KMS-11 (cell line): Measurements from ENCODE around the gene RBBP8NL.

Experiments used
- H2AFZ ChIP-seq: fragments of 200-600 bp; sonication (generic); 2 replicates; pipeline ENCODE4 v1.6.1; 2016; ENCODE audit warnings: antibody characterized with exemption, mixed run types, low read depth
- H3K27ac ChIP-seq: fragments of 200-600 bp; sonication (generic); 2 replicates; pipeline ENCODE4 v1.6.1; 2016; ENCODE audit warnings: mild to moderate bottlenecking, mixed run types
- H3K27me3 ChIP-seq: fragments of 200-600 bp; sonication (generic); 2 replicates; pipeline ENCODE4 v1.6.1; 2017; ENCODE audit warnings: mild to moderate bottlenecking, low read depth, mixed run types, moderate library complexity; ENCODE audit not compliant: insufficient read depth
- H3K36me3 ChIP-seq: fragments of 200-600 bp; sonication (generic); 2 replicates; pipeline ENCODE4 v1.6.1; 2017; ENCODE audit warnings: mild to moderate bottlenecking, mixed run types; ENCODE audit not compliant: insufficient read depth
- H3K4me1 ChIP-seq: fragments of 200-600 bp; sonication (generic); 2 replicates; pipeline ENCODE4 v1.6.1; 2016; ENCODE audit warnings: mild to moderate bottlenecking, low read depth, mixed run types; ENCODE audit not compliant: poor library complexity, severe bottlenecking
- H3K4me2 ChIP-seq: fragments of 200-600 bp; sonication (generic); 2 replicates; pipeline ENCODE4 v1.7.0; 2016; ENCODE audit warnings: mild to moderate bottlenecking, mixed run types
- H3K4me3 ChIP-seq: fragments of 200-600 bp; sonication (generic); IDR thresholded peaks from 2 replicates; pipeline ENCODE4 v1.6.1; 2017; ENCODE audit warnings: low read depth, low read length, mixed read lengths; ENCODE audit not compliant: insufficient read depth
- H3K79me2 ChIP-seq: fragments of 200-600 bp; sonication (generic); 2 replicates; pipeline ENCODE4 v1.6.1; 2016; ENCODE audit warnings: low read depth, mixed run types; ENCODE audit not compliant: insufficient read depth
- H3K9ac ChIP-seq: fragments of 200-600 bp; sonication (generic); 2 replicates; pipeline ENCODE4 v1.6.1; 2016; ENCODE audit warnings: mild to moderate bottlenecking, mixed run types
- H4K20me1 ChIP-seq: fragments of 200-600 bp; sonication (generic); 2 replicates; pipeline ENCODE4 v1.6.1; 2016; ENCODE audit warnings: mild to moderate bottlenecking, mixed run types; ENCODE audit not compliant: insufficient read depth
- CTCF ChIP-seq: fragments of 200-600 bp; sonication (generic); conservative IDR thresholded peaks from 2 replicates; pipeline ENCODE4 v1.6.1; 2017; ENCODE audit warnings: low read depth, mild to moderate bottlenecking, antibody characterized with exemption, low read length, moderate library complexity, mixed read lengths

Gene RBBP8NL

DNA sequence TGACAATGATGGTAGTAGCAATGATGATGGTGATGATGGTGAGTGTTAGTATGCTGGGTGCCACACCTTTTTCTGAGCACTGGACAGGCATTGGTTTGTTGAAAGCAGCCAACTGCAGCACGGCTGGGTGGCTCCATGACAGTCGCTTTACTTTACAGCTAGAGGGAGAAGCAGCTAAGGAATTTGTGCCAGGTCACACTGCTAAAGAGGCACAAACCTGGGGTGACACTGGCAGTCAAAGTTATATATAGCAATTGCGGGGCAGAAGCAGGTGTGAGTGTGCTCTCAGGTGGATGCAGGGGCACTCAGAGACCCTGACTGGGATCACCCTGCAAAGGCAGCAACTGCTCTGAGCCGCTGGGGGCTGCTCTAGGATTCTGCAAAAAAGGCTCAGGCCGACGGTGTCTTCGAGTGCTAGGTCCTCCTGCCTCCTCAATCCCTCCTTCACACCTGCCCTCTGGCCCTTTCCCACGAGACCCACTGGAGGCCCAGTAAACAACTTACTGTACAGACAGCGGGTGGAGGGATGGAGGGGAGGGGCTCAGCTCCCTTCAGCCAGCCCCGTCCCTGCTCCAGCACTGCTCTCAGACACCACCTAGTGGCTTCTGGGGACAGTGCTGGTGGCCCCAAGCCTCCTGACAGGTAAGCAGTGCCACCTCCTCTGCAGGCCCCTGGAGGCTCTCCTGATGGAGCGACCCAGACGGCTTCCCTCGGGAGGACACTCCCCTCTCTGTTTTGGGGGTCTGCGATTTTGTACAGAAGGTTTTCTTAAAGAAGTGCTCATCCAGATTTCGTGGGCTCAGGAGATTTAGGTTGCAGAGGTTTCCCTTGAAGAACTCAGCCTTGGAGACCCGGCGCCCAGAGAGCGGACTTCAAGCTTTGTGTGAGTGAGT lies 44.8 kb downstream of the RBBP8NL start:
- H3K4me1 ChIP-seq, result peaks cover 18% of the 10 kb centered on the region
- no peak overlapping the region for H3K4me3 ChIP-seq
- no peak overlapping the region for H3K4me2 ChIP-seq
- TF ChIP-seq CTCF, result peak; percentile 88
- no peak overlapping the region for H3K27ac ChIP-seq
- H4K20me1 ChIP-seq, result no peaks in the 10 kb centered on the region
- no peak overlapping the region for H2AFZ ChIP-seq
- no peaks in the 10 kb centered on the region for H3K27me3 ChIP-seq
- H3K9ac ChIP-seq, result no peak overlapping the region
- no peaks in the 10 kb centered on the region for H3K36me3 ChIP-seq
- H3K79me2 ChIP-seq, result peaks cover 26% of the 10 kb centered on the region

GRCh38 chr20:62381842-62382241 lies 45.5 kb downstream of the RBBP8NL start:
- peaks cover 18% of the 10 kb centered on the region for H3K4me1 ChIP-seq
- no peak overlapping the region for H3K4me3 ChIP-seq
- H3K79me2 ChIP-seq, result peaks cover 20% of the 10 kb centered on the region
- no peak overlapping the region for H2AFZ ChIP-seq
- H3K36me3 ChIP-seq, result no peaks in the 10 kb centered on the region
- no peak for TF ChIP-seq CTCF
- no peaks in the 10 kb centered on the region for H3K27me3 ChIP-seq
- no peak overlapping the region for H3K4me2 ChIP-seq
- no peaks in the 10 kb centered on the region for H4K20me1 ChIP-seq
- H3K9ac ChIP-seq, result no peak overlapping the region
- no peak overlapping the region for H3K27ac ChIP-seq

GRCh38 chr20:62381202-62381797 lies 46.0 kb downstream of the RBBP8NL start:
- H3K36me3 ChIP-seq, result no peaks in the 10 kb centered on the region
- no peak overlapping the region for H3K4me3 ChIP-seq
- H3K4me2 ChIP-seq, result no peak overlapping the region
- no peak overlapping the region for H3K9ac ChIP-seq
- no peaks in the 10 kb centered on the region for H3K27me3 ChIP-seq
- no peaks in the 10 kb centered on the region for H4K20me1 ChIP-seq
- TF ChIP-seq CTCF, result no peak
- peaks cover 15% of the 10 kb centered on the region for H3K79me2 ChIP-seq
- H2AFZ ChIP-seq, result no peak overlapping the region
- no peak overlapping the region for H3K27ac ChIP-seq
- H3K4me1 ChIP-seq, result peaks cover 18% of the 10 kb centered on the region

- Histone ChIP-seq H4K20me1 (no peaks in the 10 kb centered on the region), H3K27me3 (no peaks in the 10 kb centered on the region), H3K4me1 (peaks cover 11% of the 10 kb centered on the region), H3K79me2 (no peaks in the 10 kb centered on the region), H3K9ac (no peak overlapping the region), H3K4me3 (no peak overlapping the region), H3K36me3 (no peaks in the 10 kb centered on the region), H2AFZ (no peak overlapping the region), H3K4me2 (no peak overlapping the region), H3K27ac (no peak overlapping the region)
- no peak for TF ChIP-seq CTCF
These were observed 49.1 kb downstream of the RBBP8NL start for GRCh38 chr20:62378215-62378614.
